Uterus (tissue), 2 donors: Measurements from ENCODE around the gene PANK3.
"Not testable (repeated sequence)": the region's sequence is repeated elsewhere in the genome, so short reads cannot be mapped to it uniquely, and the experiment has no call there.

Experiments
- CTCF ChIP-seq, 4 experiments: fragments of 200-600 bp in 2 of 4; fragments of 450-650 bp in 2 of 4; sonication (generic) in 2 of 4; IDR thresholded peaks; one replicate each; pipeline ENCODE4 v1.5.1; 2016 to 2019; ENCODE audit warnings: antibody characterized with exemption in 4 of 4, mild to moderate bottlenecking in 2 of 4, moderate library complexity in 1 of 4
- POLR2A ChIP-seq, 2 donors: fragments of 450-650 bp; IDR thresholded peaks; one replicate each; pipeline ENCODE4 v1.6.1; 2016; ENCODE audit warnings: antibody characterized with exemption in 2 of 2, mild to moderate bottlenecking in 1 of 2, moderate library complexity in 1 of 2

GRCh38 chr5:168596122-168596521 lies 17.0 kb upstream of the PANK3 start:
- TF ChIP-seq CTCF, POLR2A (IDR thresholded peaks at IDR 0.05): not testable (repeated sequence)
